Uterine smooth muscle cell (primary cell): ENCODE data around the gene LETM1. TPM values are rescaled to one million over a fixed set of nuclear protein-coding genes. Genes with fewer than 3 reads are reported as not detected.

Experiments
- total RNA-seq: library from RNA; depleted of rRNA; stranded (reverse); fragments of >200 nt; gene quantifications from 2 replicates; pipeline ENCODE4 v1.2.3, GENCODE V29; 2014

The LETM1 gene
- total RNA-seq, result 81.4 and 96.8 TPM in 2 replicates

DNA sequence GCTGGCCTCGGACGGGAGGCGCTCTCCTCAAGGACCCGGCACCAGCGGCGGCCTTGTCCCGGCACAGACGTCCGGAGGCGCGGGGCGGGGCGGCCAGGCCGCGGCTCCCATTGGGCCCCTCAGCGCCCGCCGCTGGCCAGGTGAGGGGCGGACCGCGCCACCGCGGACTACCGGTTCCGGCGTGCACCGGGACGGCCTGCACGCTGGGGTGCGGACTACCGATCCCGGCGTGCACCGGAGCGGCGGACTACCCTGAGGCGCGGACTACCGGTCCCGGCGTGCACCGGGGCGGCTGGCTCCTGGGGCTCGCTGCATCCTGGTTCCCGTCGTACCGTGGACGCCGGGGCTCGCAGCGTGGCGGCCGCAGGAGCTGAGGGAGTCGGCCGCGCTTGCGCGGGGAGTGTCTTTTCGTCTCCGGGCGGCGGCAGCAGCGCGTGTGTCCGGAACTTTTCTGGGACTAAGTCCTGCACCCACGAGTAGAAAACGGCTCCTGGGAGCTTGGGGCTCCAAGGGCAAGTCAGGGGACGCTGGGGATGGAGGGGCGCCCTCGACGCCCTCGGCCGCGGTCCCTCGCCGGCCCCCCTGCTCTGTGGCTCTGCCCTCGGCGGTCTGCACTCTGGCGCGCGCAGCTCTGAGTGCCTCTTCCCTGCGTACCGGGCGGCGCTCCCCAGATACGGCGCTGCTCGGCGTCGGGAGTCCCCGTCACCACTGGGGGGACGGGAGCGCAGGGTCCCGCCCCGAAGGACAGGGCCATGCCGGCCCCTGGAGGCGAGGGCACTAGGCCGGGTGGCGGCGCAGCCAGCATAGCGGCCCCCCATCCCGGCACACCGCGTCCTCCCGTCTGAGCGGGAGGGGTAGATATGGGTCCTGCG is at the start of gene LETM1:
Gene LETM1 (minus strand): TSS at position 86 of the 872 bp plus-strand sequence. CDS start 206 bp downstream, outside the sequence.

DNA sequence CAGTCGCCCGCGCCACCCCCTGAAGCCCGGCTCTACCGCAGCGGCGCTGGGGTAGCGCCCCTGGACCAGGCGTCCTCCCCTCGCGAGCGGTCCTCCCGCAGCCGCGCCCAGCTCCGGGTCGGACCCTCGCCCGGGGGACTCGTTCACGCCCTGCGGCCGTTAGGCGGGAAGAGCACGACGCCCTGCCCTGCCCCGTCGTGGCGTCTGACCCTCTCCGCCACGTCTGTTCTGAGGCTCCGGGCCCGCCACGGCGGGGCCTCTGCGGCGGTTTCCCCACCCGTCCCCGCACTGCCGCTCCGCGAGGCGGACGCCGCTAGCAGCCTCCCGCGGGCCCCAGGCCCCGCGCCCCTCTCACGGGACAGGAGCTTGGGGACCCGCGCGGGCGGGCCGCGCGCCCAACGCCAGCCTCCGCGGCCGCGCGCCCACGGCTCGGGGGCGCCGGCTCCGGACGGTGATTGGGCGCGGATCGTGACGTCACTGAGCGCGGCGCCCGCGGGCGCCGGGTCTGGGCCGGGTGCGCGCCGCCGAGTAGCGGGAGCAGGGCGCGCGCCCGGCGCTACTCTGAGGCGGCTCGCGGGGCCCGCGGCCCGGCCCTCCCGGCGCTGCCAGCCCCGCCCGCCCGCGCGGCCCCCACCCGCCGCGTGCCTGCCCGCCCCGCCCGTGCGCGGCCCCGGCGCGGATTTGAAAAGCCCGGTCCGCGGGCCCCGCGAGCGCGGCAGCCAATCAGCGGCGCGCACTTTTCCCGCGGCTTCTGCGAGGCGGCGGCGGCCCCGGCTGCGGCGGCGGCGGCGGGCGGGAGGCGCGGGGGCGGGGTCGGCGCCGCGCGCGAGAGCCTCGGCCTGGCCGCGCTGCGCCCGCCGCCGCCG is 14.9 kb upstream of the LETM1 start, which contains the start of gene NSD2:
Gene NSD2 (plus strand): TSS at position 816 of the 866 bp plus-strand sequence. CDS start 29,262 bp downstream, outside the sequence.

DNA sequence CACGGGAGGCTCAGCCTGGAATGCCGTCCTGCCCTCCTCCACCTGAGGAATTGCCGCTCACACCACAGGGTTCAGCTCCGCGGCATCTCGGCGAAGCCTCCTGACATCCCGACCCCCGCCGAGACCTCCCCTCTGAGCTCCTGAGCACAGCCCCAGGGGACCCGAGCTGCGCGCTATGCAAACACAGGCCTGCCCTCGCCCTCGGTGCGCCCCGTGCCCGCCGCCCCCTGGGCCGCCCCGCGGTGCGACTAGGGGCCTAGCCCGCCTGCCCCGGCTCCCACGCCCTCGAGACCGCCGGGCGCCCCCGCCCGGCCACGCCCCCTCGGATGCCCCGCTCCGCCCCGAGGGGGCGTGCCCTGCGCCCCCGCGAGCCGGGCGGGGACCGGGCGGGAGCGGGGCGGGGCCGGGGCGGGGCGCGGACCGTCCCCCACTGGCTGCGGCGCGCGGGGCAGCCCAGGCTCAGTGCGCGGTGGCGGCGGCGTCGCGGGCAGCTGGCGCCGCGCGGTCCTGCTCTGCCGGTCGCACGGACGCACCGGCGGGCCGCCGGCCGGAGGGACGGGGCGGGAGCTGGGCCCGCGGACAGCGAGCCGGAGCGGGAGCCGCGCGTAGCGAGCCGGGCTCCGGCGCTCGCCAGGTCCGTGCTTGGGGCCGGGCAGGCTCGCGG is 63.0 kb downstream of the LETM1 start, which contains the start of gene FGFR3:
Gene FGFR3 (plus strand): TSS at position 462 of the 664 bp plus-strand sequence. CDS start 642 bp downstream, outside the sequence.

Other genes starting within 250 kb of the LETM1 start
- gene FAM53A, start 171.8 kb downstream of the LETM1 start, total RNA-seq, result 3.1 and 4.0 TPM in 2 replicates
- 49.4 and 94.5 TPM in 2 replicates for gene SLBP, start 143.8 kb downstream of the LETM1 start, total RNA-seq
- gene TMEM129, start 134.8 kb downstream of the LETM1 start, total RNA-seq, result 33.8 and 43.9 TPM in 2 replicates
- 12.9 and 46.7 TPM in 2 replicates for gene TACC3, start 134.6 kb downstream of the LETM1 start, total RNA-seq
- 0.25 and 0.44 TPM in 2 replicates for gene FGFR3, start 62.9 kb downstream of the LETM1 start, total RNA-seq
- gene NSD2, start 15.2 kb upstream of the LETM1 start, total RNA-seq, result 89.1 and 144 TPM in 2 replicates
- 12.7 and 15.5 TPM in 2 replicates for gene NELFA, start 152.8 kb upstream of the LETM1 start, total RNA-seq
- under 0.01 and 0.12 TPM in 2 replicates for gene NAT8L, start 203.2 kb upstream of the LETM1 start, total RNA-seq